ENCODE results near the gene SPEF2.

- no peak for TF ChIP-seq POLR2A (IDR thresholded peaks at IDR 0.05; ENCODE audit: low read depth, low read length)
- TF ChIP-seq TAF1 (IDR thresholded peaks at IDR 0.05; ENCODE audit: borderline replicate concordance, low read depth, low read length) = no peak
Measured at GRCh38 chr5:35785601-35786085, 168.0 kb downstream of the SPEF2 start.

Measured in GM12892 (cell line).